HPDE6-E6E7 (cell line): Measurements from ENCODE around the gene KNTC1.
"Not testable (repeated sequence)": the region's sequence is repeated elsewhere in the genome, so short reads cannot be mapped to it uniquely, and the experiment has no call there.

Experiments used
- DNase-seq: peaks from one replicate; pipeline ENCODE4 v3.0.0; 2011; ENCODE audit warnings: missing footprints; ENCODE audit errors: extremely low spot score

KNTC1 gene

DNA sequence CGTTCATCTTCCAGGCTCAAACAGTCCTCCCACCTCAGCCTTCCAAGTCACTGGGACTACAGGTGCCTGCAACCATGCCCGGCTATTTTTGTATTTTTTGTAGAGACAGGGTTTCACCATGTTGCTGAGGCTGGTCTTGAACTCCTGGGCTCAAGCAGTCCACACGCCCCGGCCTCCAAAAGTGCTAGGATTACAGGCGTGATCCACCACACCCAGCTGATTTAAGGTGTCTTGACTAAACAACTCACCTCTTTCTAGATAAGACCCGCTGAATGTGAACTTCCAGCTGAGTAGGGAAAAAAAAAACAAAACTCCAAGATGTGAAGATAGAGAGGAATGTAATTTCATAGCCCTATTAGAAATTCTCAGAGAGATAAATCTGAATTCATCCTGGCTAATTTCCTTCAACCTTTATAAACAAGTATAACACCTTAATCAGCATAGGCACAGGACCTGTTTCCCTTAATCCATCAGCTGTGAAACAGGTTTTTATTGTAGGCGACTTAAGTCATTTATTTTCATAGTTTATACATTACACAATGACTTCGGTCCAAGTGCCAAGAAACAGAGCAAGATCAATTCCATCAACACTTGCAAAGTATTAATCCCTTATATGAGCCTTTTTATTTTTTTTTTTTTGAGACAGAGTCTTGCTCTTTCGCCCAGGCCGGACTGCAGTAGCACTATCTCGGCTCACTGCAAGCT, 124.6 kb downstream of the KNTC1 start:
- no peak for DNase-seq

DNA sequence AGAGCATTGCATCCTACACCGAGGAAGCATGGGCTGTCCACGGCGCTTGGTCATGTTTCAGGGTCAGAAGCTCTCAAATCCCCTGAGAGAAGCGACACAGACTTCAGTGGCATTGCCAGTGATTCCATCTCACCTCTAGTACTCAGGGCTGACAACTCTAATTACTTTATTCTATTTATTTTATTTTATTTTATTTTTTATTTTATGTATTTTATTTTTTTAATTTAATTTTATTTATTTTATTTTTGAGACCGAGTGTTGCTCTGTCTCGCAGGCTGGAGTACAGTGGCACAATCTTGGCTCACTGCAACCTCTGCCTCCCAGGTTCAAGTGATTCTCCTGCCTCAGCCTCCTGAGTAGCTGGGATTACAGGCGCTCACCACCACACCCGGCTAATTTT, 126.2 kb downstream of the KNTC1 start:
- not testable (repeated sequence) for DNase-seq

DNA sequence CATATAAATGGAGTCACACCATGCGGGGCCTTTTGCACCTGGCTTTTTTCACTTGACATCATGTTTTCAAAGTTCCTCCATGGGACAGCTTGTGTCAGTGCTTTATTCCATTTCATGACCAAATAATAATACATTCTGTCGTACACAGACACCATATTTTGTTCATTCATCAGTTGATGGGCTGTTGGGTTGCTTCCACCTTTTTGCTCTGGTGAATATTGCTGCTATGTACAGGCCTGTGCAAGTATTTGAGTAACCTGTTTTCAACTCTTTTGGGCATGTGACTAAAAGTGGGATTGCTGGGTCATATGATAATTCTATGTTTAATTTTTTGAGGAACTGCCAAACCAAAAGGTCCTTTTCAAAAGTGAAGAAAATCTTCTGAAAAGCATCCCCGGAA, 129.2 kb downstream of the KNTC1 start:
- no peak for DNase-seq

GRCh38 chr12:122659579-122659978, 132.5 kb downstream of the KNTC1 start:
- DNase-seq: no peak

DNA sequence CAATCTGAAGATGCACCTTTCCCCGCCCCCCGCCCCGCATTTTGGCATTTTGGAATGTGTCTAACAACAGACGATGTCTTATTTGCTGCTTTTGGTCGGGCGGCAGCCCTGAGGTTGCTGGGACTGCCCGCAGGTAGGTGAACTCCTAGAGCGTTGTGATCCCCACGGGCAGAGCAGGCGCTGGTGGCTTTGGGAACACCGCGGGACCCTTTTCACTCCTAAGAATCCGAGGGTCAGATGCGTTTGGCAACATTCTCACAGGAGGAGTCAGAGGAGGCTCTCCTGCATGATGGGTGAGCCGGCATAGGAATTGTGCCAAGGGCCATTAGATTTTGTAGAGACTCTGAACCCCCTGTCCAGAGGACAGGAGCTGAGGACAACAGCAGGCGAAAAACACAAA, 134.2 kb downstream of the KNTC1 start:
- no peak for DNase-seq

GRCh38 chr12:122661938-122662337, 134.9 kb downstream of the KNTC1 start:
- no peak for DNase-seq

GRCh38 chr12:122665349-122665748, 138.3 kb downstream of the KNTC1 start:
- DNase-seq: no peak

GRCh38 chr12:122665759-122666158, 138.7 kb downstream of the KNTC1 start:
- DNase-seq: no peak

DNA sequence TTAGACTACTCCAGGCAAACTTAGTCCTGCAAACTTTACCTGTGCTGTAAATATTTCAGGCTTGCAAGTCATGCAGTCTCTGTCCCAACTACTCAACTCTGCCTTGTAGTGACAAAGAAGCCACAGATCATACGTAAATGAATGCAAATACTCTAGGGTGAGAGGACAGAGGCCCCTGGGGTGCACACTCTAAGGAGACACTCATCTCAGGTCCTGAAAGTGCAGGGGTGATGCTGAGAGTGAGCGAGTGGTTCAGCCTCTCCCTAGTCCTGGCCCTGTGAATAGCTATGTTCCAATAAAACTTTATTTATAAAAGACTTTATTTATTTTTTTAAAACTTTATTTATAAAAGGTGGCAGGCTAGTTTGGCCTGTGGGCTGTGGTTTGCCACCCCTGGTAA, 141.2 kb downstream of the KNTC1 start:
- no peak for DNase-seq

- no peak for DNase-seq
Observed at GRCh38 chr12:122669397-122670070, 142.5 kb downstream of the KNTC1 start.

- DNase-seq: no peak
Observed at GRCh38 chr12:122672515-122672914, 145.5 kb downstream of the KNTC1 start.
